Retinal pigment epithelial cell (primary cell): Measurements from ENCODE around the gene S1PR3.

Experiments used
- DNase-seq: peaks from one replicate; pipeline ENCODE4 v3.0.0-alpha.2; 2010; ENCODE audit warnings: low read depth
- H3K4me3 ChIP-seq: 2 replicates; pipeline ENCODE4 v1.5.1; 2011; ENCODE audit warnings: mild to moderate bottlenecking, low read length, control low read depth, moderate library complexity
- TF ChIP-seq, protein P1 (sequence below): conservative IDR thresholded peaks from 2 replicates; pipeline ENCODE4 v1.5.1; 2011; ENCODE audit warnings: low read depth, low read length, control low read depth, inconsistent platforms

S1PR3 gene

DNA sequence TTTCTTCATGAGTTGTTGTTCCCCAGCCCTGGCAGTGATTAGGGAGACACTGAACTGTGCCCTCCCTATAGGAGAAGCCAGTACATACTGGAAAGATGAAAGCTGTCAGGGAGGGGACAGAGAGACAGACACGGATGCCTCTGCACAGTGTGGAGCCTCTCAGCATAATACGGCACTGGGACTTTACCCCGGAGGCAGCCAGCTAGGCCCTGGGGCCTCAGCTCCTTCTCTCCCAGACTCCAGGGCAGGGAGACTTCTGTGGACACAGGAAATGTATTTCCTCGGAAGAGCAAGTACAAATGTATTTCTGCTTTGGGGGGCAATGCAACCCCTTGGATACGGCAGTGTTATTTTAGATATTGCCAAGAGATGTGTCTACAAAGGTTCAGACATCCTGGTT is 62.0 kb downstream of the S1PR3 start:
- no peak for DNase-seq
- TF ChIP-seq, protein P1, sequence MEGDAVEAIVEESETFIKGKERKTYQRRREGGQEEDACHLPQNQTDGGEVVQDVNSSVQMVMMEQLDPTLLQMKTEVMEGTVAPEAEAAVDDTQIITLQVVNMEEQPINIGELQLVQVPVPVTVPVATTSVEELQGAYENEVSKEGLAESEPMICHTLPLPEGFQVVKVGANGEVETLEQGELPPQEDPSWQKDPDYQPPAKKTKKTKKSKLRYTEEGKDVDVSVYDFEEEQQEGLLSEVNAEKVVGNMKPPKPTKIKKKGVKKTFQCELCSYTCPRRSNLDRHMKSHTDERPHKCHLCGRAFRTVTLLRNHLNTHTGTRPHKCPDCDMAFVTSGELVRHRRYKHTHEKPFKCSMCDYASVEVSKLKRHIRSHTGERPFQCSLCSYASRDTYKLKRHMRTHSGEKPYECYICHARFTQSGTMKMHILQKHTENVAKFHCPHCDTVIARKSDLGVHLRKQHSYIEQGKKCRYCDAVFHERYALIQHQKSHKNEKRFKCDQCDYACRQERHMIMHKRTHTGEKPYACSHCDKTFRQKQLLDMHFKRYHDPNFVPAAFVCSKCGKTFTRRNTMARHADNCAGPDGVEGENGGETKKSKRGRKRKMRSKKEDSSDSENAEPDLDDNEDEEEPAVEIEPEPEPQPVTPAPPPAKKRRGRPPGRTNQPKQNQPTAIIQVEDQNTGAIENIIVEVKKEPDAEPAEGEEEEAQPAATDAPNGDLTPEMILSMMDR, result no peak
- no peak overlapping the region for H3K4me3 ChIP-seq
